GM12872 (cell line): ENCODE data around the gene UBAP1.

ENCODE experiments used
- TF ChIP-seq, protein P1 (sequence below): IDR thresholded peaks from 3 replicates; pipeline ENCODE4 v1.5.1; 2011; ENCODE audit warnings: low read depth, mild to moderate bottlenecking, low read length, moderate library complexity; ENCODE audit not compliant: insufficient read depth

The UBAP1 gene

DNA sequence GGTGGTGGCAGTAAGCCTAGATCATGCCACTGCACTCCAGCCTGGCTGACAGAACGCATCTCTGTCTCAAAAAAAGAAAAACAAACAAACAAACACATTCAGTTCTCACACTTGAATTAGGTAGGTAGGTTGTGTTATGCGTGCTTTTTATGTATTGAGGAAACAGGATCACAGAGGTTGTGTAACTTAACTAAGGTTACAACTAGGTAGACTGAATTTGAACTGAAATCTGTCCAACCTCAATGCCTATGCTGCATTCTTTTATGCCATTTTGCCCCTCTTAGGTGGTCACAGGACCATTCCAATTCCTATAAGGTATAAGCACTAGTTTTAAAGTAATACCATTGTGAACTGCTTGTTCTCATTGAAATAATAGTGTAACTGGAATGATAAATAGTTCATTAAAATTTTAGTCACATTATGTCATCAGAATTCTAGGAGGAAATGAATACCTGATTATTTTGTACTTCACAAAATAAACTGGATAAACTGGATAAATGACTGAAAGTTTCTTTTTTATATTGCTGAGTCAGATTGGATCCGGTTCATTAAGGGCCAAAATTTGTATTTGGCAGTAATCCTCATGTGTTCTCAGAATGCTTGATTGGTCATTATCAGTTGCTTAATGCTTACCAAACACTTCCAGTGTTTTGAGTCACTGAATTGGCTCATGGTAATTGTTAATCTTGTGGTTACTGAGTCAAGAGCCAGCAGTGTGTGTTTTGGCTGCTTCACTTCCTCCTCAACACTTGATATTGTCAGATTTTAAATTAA lies 7.1 kb downstream of the UBAP1 start:
- TF ChIP-seq, protein P1, sequence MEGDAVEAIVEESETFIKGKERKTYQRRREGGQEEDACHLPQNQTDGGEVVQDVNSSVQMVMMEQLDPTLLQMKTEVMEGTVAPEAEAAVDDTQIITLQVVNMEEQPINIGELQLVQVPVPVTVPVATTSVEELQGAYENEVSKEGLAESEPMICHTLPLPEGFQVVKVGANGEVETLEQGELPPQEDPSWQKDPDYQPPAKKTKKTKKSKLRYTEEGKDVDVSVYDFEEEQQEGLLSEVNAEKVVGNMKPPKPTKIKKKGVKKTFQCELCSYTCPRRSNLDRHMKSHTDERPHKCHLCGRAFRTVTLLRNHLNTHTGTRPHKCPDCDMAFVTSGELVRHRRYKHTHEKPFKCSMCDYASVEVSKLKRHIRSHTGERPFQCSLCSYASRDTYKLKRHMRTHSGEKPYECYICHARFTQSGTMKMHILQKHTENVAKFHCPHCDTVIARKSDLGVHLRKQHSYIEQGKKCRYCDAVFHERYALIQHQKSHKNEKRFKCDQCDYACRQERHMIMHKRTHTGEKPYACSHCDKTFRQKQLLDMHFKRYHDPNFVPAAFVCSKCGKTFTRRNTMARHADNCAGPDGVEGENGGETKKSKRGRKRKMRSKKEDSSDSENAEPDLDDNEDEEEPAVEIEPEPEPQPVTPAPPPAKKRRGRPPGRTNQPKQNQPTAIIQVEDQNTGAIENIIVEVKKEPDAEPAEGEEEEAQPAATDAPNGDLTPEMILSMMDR: no peak

DNA sequence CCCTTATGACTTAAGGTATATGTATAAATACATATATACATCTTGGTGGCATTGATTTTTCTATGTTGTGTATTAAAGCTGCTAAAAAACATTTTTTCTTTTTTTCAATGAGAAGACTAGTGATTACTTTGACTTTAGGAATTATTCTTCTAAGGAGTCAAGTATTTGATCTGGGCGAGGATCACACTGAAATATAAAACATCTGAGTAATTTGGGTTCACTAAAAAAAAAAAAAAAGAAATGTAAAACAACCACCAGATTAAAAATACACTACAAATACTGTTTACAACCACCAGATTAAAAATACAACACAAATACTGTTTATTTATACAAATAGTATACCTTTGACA lies 9.0 kb downstream of the UBAP1 start:
- TF ChIP-seq, protein P1: no peak

DNA sequence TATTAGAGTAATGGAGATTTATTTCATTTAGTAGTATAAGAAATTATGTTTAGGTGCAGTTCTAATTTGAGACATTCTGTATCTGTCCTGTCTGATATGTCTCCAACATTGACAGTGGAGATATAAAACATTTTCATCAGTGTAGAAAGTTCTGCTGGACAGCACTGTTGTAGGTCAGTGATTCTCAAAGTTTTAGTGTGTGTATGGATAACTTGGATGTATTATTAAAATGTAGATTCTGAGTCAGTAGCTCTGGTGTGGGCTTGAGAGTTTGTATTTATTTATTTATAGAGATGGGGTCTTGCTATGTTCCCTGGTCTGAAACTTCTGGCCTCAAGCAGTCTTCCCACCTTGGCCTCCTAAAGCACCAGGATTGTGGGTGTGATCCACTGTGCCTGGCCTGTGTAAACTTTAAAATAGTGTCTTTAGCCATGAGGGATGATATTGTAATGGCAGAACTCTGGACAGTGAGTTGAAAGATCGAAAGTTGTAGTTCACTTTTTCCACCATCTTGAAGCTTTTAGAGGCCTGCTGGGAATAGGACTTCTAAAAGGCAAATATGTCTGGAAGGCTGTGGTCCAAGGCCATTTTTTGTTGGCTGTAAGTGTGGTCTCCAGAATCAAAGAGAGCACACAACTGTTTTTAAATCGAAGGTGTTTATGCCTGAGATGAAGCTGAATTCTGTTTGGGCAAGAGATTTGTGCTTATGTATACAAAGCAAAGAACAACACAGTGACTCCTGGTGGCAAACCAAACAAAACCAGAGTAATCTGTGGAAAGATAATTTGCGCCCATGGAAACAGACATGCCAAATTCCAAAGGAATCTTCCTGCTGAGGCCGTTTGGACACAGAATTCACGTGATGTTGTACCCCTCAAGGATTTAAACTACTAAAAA lies 12.4 kb downstream of the UBAP1 start:
- TF ChIP-seq, protein P1: 0 out of 3 replicates have a peak, but pooled peaks have one; percentile 26

DNA sequence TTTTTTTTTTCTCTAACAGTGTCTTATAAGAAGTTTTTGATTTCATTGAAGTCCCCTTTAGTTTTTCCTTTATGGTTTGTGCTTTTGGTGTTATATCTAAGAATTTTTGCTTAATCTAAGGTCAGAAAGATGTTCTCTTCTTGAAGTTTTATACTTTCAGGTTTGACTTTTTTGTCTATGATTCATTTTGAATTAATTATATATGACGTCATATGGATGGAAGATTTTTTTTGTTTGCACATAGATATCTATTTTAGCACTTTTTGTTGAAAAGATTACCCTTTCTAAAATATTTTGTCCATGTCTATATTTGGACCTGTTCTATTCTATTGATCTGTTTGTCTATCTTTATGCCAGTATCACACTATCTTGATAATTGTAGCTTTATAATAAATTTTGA lies 16.3 kb downstream of the UBAP1 start:
- TF ChIP-seq, protein P1: no peak

DNA sequence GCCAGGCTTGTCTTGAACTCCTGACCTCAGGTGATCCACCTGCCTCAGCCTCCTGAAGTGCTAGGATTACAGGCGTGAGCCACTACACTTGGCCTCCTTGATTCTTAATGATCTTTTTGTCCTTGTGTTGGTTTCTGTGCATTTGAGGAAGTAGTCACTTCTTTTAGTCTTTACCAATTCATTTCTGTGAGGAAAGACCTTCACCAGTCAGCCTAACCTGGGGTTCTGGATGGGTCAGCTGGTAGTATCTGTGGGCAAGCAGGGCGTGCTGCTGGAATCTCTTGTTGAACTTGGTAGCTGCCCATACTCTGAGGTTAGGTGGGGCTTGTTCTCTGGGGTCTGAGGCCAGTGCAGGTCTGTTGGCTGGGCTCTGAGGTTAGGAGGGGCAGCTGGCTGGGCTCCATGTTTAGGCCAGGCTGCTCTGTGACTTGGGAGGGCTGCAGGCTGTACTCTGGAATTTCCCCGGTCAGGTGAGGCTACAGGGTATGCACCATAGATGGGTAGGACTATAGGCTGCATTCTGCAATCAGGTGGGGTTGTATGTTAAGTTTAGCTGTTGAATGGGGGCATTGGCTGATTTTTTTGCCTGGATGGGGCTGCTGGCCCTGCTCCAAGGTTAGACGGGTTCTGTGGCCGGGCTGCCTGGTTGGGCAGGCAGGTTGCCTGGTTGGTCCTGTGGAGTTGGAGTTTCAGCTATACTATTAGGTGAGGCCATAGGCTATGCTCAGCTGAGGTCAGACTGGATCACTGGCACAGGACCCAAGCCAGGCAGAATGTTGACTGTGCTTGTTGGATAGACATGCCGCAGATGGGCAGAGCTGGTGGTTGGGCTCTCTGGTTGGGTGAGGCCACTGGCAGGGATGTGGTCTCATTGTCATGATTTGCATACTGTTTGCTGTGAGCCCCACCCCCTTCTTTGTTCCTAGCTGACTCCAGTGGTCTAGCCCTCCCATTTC lies 19.2 kb downstream of the UBAP1 start:
- TF ChIP-seq, protein P1: no peak

DNA sequence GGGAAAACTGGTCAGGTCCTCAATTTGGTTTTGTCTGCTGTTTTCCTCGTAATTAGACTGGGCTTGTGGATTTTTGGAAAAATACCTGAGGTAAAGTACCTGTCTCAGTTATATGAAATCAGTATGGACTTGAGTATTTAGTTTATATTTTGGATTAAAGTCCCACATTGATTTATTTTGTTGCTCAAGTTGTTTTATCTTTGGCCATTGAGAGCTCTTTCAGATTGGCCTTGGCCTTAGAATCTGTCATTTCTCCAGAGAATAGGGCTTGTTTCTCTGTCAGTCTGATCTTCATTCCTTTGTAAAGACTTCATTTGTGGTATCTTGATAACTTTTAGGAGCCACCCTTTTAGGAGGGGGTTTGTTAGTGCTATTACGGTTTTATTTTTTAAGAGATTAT lies 21.2 kb downstream of the UBAP1 start:
- TF ChIP-seq, protein P1: no peak
